Erythroblast (primary cell): ENCODE results near the gene ECD.

Source experiments
- GATA1 ChIP-seq: IDR thresholded peaks from 2 replicates; pipeline ENCODE4 v1.6.1; 2011; ENCODE audit warnings: low read depth, mild to moderate bottlenecking, control low read depth, low read length, moderate library complexity
- POLR2A ChIP-seq: IDR thresholded peaks from 2 replicates; pipeline ENCODE4 v1.6.1; 2011; ENCODE audit warnings: mild to moderate bottlenecking, low read length

DNA sequence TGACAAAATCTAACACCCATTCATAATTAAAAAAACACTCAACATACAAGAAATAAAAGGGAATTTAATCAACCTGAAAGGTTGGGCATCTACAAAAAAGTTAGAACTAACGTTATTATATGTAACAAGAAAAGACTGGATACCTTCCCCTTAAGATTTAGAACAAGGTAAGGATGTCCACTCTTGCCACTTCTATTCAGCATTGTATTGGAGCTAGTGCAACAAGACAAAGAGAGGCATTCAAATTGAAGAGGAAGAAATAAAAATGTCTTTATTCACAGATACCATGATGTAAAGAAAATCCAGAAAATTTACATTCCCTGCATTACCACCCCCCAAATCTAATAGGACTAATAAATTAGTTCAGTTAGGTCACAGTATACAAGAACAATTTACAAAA, 18.5 kb upstream of the ECD start:
- TF ChIP-seq POLR2A (no peak), GATA1 (no peak)
